Inferior parietal cortex (tissue), 1 donor: ENCODE measurements around the gene LRRC25.
A peak's percentile ranks its signal among the peaks of the same experiment; 100 is the strongest.
"Not testable (repeated sequence)": the region's sequence is repeated elsewhere in the genome, so short reads cannot be mapped to it uniquely, and the experiment has no call there.

Source experiments
- DNase-seq: peaks from one replicate; pipeline ENCODE4 v3.0.0-alpha.2; 2016; ENCODE audit errors: extremely low spot score

LRRC25 gene

GRCh38 chr19:18405754-18406153 lies 8.3 kb upstream of the LRRC25 start:
- DNase-seq: not testable (repeated sequence)

- not testable (repeated sequence) for DNase-seq
Observed at GRCh38 chr19:18402455-18403248, 5.2 kb upstream of the LRRC25 start.

- no peak for DNase-seq
Observed at GRCh38 chr19:18401580-18402112, 4.2 kb upstream of the LRRC25 start.

GRCh38 chr19:18399008-18399407 lies 1.6 kb upstream of the LRRC25 start:
- no peak for DNase-seq

GRCh38 chr19:18396471-18397241 lies 766 bp downstream of the LRRC25 start:
- DNase-seq: no peak

GRCh38 chr19:18393836-18394235 lies 3.6 kb downstream of the LRRC25 start:
- DNase-seq: no peak

- no peak for DNase-seq
Observed at GRCh38 chr19:18392926-18393325, 4.5 kb downstream of the LRRC25 start.

- DNase-seq: no peak
Observed at GRCh38 chr19:18392417-18392816, 5.0 kb downstream of the LRRC25 start.

GRCh38 chr19:18391509-18392075 lies 5.8 kb downstream of the LRRC25 start:
- DNase-seq: no peak

GRCh38 chr19:18390065-18390907 lies 7.1 kb downstream of the LRRC25 start:
- no peak for DNase-seq

GRCh38 chr19:18389726-18390064 lies 7.7 kb downstream of the LRRC25 start:
- DNase-seq: no peak

- no peak for DNase-seq
Observed at GRCh38 chr19:18388960-18389725, 8.3 kb downstream of the LRRC25 start.

- DNase-seq: peak; percentile 75
Observed at GRCh38 chr19:18388100-18388959, 9.1 kb downstream of the LRRC25 start.

GRCh38 chr19:18386543-18387271 lies 10.7 kb downstream of the LRRC25 start:
- DNase-seq: no peak

GRCh38 chr19:18385675-18386542 lies 11.5 kb downstream of the LRRC25 start, which contains the start of gene GDF15:
Gene GDF15 (plus strand): TSS chr19:18386158. CDS start chr19:18386190, 32 bp downstream.
- DNase-seq: peak; percentile 34

GRCh38 chr19:18385359-18385674 lies 12.1 kb downstream of the LRRC25 start:
- no peak for DNase-seq

- DNase-seq: no peak
Observed at GRCh38 chr19:18384775-18385174, 12.6 kb downstream of the LRRC25 start.

- not testable (repeated sequence) for DNase-seq
Observed at GRCh38 chr19:18383622-18384021, 13.8 kb downstream of the LRRC25 start.
